HG03175 (cell line): ENCODE results near the gene UPK2.
"Not testable (repeated sequence)": the region's sequence is repeated elsewhere in the genome, so short reads cannot be mapped to it uniquely, and the experiment has no call there.

ENCODE experiments used
- ATAC-seq: cut with Tn5 transposase; IDR thresholded peaks from one replicate; pipeline ENCODE4 v1.9.1; 2021; ENCODE audit warnings: mild to moderate bottlenecking, moderate library complexity; ENCODE audit not compliant: unreplicated experiment

Gene UPK2

DNA sequence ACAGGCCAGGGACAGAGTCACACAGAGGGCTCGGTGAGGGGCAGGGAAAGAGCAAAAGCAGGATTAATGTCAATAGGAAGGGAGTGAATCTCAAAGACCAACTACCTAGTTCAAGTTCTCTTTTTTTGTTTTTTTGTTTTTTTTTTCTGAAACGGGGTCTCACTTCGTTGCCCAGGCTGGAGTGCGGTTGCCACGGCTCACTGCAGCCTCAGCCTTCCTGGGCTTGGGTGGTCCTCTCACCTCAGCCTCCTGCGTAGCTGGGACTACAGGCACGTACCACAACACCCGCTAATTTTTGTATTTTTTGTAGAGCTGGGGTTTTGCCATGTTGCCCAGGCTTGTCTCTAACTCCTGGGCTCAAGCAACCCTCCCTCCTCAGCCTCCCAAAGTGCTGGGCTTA is 20.7 kb upstream of the UPK2 start:
- no peak for ATAC-seq

DNA sequence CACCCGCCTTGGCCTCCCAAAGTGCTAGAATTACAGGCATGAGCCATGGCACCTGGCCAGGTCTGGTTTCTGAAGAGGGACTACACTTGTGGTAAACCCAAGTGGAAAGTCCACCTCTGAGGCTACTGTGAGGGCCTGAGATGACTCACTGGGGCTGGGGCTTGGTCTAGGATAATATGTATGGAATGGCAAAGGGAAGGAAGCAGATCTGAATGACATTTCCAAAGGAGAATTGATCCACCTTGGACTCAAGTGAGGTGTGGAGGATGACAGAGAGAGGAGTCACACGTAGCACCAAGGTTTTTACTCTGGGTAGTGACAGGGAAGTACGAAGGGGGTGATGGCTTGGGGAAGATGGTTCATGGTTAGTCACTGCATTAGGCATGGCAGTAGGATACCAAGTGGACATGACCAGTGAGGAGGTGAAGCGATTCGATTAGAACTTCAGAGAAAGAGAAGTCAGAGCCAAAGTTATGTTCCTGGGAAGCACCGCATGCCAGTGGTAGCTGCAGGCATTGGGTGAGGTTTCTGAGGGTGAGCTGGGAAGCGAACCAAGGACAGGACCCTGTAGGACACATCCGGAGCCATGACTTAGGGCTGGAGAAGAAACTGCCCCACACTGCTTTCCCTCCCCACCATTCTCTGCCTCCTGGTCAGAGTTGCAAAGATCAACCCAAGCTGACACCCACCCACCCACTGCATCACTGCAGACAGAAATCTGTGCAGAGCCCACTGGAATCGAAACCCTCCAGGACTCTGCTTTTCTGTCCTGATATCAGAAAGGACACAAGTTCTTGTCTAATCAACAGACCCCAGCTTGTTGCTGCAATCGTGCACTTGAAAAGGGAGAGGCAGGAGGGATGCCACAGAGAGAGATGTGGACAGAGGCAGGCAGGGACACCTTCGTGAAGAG is 17.4 kb upstream of the UPK2 start:
- no peak for ATAC-seq

DNA sequence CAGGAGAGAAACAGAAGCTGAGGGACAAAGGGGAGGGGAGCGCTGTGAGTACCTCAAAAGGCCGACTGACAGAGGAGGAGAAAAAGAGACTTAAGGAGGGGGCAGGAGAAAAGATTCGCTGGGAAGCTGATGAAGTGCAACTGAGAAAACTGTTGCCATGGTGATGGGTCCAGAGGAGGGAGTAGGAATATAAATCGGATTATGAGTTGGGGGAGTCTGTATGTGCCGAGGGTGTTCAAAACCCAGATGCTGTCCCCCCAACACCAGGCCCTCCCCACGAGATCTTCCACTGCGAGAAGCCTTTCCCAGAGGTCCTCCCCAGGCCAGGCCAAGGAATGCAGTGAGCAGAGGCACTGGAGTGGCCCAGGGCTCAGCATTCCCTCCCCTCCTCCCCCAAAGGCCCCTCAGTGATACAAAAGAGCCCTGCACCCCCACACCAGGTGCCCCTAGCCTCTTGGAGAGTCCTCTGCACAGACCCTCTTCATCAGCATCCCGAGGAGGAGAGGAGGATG is 16.6 kb upstream of the UPK2 start:
- ATAC-seq = no peak

DNA sequence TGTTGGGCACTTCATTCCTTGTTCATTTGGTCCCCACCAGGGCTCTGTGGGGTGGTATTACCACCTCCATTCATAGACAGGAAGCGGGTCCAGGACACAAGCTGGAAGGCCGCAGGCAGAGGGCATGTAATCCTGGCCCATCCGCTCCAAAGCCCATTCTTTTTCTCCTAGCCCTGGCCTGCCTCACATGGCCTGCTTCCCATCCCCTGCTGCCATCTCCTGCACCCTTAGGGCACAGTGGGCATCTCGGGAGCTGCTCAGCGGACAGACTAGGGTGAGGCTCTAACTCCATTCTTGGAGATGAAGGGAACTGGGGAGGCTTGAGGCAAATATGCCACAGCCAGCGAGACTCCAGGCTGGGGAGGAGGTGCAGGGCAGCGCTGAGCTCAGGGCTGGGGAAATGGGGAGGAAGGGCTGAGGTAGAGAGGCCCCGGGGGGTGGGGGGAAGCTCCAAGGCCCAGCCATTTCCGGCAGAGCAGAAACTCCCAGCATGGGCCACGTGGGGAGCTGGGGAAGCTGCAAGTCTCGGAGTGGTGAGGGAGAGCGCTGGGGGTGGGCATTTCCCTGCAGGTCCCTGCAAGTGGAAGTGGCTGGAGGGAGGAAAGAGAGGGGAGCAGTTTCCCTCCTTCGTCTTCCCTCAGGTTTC is 16.0 kb upstream of the UPK2 start:
- ATAC-seq = no peak

DNA sequence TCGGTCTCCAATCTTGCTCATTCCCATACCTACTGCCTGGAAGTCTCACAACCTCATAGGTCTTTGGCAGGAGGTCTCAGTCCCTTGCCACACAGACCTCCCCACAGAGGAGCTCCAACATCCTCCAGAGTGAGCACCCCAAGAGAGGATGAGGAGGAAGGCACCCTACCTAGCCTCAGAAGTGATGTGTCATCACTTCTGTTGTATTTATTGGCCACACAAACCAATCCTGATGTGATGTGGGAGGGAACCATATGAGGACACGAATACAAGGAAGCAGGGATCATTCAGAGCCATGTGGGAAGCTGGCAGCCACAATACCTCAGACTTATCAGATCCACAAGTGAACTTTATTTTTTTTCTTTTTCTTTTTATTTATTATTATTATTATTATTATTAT is 9.0 kb upstream of the UPK2 start:
- ATAC-seq = no peak

DNA sequence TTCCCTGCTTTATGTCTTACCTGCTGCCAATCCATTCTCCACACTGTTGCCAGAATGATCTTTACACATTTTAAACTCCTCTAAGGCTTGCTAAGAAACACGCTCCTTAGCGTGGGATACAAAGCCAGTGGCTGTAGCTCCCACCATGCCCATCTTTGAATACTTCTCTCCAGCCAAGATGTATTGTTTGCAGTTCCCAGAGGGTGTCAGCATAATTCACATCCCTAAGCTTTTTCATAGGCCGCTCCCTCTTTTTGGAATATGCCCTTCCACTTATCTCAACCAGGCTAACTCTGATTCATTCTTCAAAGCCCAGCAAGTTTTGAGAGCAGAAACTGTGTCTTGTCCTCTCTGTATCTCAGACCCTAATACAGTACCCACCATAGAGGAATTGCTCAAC is 8.1 kb upstream of the UPK2 start:
- ATAC-seq = no peak

DNA sequence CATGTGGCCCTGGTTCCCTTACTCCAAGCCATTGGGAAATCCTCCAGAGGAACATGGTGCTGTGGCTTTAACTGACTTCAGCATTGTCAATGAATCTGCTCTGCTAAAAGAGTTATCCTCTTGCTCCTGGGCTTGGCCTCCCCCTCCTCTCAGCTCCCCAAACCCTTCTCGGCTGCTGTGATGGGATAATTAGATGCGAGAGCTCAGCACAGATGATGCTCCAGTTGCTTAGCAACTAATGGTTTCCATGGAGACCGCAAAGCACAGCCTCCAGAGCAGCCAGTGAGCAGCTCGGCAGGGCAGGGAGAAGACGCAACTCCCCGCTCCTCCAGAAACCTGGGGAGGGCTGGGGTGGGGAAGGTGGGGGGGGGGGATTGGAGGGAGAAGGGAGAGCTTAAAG is 2.8 kb upstream of the UPK2 start:
- no peak for ATAC-seq

DNA sequence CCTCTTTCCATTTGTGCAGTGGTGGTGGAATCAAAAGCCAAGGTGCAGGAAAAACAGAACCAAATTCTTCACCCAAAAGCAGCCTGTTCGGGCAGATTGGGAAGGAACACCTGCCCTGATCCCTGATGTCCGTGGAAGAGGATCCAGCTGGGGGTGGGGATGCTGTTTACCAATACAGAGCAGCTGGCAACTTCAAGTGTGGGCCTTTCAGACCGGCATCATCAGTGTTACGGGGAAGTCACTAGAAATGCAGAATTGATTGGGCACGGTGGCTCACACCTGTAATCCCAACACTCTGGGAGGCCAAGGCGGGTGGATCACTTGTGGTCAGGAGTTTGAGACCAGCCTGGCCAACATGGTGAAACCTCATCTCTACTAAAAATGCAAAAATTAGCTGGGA is 2.1 kb upstream of the UPK2 start:
- ATAC-seq = not testable (repeated sequence)

DNA sequence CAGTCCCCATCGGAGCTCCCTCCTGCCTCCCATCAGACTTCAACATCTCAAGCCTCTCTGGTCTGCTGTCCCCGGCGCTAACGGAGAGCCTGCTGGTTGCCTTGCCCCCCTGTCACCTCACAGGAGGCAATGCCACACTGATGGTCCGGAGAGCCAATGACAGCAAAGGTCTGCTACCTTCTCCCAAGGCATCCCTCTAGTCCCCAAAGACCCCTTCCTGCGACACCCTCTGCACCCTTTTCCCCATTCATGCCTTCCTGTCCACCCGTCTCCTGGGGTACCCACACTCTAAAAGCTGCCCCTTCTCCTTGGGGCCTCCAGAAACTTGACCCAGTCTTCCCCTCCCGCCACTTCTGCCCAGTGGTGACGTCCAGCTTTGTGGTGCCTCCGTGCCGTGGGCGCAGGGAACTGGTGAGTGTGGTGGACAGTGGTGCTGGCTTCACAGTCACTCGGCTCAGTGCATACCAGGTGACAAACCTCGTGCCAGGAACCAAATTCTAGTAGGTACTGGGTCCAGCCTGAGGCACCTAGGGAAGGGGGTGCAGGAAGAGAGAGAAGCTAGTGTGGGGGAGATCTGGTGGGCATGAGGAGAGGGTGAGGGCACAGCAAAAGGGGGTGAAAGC is 860 bp downstream of the UPK2 start:
- ATAC-seq = no peak

DNA sequence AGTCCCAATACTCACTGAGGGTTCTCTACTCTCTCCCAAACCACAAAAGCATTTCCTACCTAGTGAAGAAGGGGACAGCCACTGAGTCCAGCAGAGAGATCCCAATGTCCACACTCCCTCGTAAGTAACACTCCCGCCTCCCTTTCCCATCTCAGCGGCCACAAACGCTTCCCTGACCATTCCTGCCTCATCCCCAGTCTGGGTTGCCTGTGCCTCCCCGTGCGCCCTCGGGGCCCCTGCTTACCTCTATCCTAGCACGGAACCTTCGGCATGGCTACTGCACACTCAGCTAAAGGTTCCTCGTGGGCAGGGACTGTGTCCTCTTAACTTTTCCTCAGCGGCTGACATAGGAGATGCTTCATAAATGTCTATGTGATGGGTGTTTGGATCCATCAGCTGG is 1.5 kb downstream of the UPK2 start:
- ATAC-seq = no peak

DNA sequence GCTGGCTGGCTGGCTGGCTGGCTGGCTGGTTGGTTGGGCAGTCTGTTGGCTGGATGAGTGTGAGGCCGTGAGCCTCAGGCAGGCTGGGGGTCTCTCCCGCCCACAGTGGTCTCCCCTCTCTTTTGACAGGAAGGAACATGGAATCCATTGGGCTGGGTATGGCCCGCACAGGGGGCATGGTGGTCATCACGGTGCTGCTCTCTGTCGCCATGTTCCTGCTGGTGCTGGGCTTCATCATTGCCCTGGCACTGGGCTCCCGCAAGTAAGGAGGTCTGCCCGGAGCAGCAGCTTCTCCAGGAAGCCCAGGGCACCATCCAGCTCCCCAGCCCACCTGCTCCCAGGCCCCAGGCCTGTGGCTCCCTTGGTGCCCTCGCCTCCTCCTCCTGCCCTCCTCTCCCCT is 1.9 kb downstream of the UPK2 start:
- no peak for ATAC-seq

DNA sequence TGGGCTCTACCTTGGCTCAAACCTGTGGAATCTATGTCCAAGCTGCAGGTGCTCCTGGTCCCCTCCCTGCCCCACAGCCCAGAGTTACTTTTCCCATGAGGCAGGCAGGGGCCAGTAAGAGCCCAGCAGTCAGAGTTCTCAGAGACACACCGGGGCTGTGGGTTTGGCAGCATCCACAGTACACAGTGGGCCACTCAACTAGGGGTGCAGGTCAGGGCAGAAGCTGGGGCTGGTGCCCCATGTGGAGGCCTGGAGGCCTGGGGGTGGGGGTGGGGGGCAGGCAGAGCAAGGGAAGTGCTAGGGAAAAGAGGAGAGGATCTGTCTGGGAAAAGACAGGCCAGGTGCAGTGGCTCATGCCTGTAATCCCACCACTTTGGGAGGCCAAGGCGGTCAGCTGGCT is 2.5 kb downstream of the UPK2 start:
- ATAC-seq = no peak

DNA sequence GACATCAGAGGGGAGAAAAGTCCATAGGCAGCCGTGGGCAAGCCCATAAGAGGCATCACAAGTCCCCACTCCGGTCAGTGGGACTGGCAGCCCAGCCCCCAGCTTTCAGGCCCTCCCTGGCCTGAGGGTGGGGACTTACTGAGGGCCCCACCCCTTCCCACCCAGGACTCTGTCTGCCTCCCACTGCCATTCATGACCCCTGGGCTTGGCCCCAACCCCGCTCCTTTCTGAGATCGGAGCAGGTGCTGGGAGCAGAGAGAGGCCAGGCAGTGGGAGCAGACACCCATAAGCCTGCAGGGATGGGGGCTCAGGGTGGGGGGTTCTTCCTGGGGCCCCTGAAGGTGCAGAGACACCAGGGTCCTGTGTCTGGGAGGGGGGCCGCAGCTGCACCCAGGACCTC is 5.1 kb downstream of the UPK2 start:
- ATAC-seq = no peak

DNA sequence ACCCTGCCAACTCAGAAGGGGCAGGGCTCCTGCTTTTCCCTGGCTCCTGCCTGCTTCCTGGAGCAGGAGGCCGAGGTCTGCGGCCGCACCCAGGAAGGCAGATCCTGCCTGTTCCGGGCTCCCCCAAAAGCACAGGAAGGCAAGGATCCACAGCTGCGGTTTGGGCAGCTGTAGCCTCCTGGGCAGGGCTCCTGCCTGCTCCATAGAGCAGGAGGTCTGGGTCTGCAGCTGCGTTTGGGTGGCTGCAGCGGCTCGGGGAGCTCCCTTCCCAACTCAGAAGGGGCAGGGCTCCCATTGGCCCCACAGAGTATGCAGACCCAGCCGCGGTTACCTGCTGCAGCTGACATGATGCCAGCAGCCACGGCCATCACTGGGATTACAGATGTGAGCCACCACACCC is 5.5 kb downstream of the UPK2 start:
- ATAC-seq = no peak

DNA sequence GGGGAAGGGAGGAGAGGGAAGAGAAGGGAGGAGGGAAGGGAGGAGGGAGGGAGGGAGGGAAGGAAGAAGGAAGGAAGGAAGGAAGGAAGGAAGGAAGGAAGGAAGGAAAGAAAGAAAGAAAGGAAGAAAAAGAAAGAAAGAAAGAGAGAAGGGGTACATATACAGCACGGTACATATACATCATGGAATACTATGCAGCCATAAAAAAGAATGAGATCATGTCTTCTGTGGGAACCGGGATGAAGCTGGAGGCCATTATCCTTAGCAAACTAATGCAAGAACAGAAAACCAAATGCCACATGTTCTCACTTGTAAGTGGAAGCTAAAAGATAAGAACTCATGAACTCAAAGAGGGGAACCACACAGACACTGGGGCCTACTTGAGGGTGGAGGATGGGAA is 13.4 kb downstream of the UPK2 start:
- not testable (repeated sequence) for ATAC-seq

DNA sequence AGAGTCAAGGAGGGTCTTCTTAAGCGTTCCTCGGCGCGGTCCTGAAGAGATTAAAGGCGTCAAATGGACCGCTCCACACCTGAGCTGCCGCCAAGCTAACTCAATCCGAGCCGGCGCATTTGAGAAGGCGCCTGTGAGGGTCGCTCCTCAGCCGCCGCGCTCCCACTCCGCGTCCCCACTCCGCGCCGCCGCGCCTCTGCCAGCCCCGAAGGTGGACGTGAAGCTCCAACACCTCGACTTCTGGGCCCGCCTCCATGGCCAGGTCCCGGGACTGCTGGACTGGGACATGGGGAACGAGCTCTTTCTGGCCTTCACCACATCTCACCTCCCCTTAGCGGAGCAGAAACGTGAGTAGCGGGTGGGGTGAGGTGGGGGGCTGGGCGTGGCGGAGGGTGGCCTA is 15.5 kb downstream of the UPK2 start, which contains the start of gene FOXR1:
Gene FOXR1 (plus strand): TSS at position 116 of the 400 bp plus-strand sequence. CDS start 171 bp downstream, at position 287.
- ATAC-seq = no peak

DNA sequence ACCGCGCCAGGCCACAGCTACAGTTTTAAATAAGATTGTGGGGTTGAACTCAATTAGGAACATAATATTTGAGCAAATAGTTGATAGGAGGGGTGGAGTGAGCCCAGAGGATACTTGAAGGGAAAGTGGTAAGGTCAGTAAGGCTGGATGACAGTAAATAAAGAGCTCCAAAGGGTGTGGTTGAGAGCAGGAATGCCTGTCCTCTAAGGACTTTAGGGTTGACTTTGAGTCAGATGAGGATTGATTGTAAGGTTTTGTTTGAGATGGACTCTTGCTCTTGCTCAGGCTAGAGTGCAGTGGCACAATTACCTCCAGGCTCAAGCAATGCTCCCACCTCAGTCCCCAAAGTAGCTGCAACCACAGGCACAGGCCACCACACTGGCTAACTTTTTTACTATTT is 17.9 kb downstream of the UPK2 start:
- no peak for ATAC-seq

DNA sequence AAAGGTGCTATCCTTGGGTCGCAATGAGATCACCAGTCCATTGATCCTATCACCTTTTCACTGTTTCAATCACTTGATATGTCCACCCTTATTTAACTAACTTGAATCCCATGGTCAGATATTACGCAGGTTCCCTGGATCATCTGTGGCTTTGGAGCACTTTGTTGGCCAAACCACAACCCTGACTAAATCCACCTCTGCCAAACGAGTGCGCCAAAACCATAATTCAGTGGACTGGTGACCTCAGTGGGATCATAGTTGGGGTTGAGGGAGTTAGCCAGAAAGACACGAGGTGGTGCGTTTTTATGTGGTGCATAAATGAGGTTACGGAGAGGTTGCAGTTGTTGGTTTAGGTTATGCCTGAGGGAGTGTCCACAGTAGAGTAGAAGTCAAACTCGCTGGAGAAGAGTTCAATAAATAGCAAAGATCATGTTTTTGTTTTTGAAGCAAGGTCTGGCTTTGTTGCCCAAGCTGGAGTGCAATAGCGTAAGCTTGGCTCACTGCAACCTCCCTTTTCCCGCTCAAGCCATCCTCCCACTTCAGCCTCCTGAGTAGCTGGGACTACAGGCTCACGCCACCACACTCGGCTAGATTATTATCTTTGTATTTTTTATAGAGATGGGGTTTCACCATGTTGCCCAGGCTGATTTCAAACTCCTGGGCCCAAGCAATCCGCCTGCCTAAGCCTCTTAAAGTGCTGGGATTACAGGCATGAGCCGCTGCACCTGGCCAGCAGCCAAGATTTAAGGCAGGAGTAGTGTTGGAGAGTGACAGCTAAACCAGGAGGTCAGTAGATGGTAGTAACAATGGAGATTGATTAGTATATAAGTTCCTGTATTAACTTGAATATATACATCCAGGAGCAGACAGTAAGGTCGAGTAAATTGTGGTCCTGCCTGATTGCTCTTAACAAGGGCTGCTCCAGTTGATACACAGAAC is 19.9 kb downstream of the UPK2 start:
- no peak for ATAC-seq

DNA sequence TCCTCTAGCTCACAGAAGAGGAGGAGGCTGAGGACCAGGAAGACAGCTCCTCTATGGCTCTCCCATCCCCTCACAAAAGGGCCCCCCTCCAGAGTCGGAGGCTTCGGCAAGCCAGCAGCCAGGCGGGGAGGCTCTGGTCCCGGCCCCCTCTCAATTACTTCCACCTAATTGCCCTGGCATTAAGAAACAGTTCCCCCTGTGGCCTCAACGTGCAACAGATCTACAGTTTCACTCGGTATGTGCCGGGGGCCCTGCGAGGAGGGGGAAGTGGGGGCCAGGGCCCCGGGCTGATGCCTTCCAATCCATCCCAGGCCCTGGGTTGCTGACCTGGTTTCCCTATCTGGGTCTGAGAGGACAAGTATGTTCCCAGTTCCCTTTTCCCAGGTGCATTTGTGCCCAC is 23.3 kb downstream of the UPK2 start:
- no peak for ATAC-seq

DNA sequence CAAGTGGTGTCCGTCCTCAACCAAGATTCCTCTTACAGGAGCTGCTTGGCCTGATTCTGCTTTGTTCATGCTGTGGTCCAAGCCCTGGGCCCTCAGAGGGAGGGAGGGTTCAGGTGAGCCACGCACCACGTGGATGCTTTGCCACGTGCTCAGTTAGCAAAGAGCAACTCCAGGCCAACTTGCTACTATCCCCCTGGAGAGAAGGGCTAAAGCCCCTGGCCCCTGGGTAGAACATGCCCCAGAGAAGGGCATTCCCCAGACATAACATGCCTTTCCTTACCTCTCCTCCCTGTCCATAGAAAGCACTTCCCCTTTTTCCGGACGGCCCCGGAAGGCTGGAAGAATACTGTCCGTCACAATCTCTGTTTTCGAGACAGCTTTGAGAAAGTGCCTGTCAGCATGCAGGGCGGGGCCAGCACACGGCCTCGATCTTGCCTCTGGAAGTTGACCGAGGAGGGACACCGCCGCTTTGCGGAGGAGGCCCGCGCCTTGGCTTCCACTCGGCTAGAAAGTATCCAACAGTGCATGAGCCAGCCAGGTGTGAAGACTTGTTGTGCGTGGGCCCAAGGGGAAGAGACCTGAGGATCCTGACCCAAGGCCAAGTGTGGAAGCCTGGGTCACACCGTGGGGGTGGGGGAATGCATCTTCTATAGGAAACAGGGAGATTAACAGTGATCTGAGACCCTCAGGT is 24.2 kb downstream of the UPK2 start:
- no peak for ATAC-seq
